ENCODE data around the gene SFXN1. TPM values are rescaled to one million over a fixed set of nuclear protein-coding genes. Genes with fewer than 3 reads are reported as not detected.

SFXN1 gene
- total RNA-seq, 4 donors from 2014 or later = 18.0 to 26.1 (median 21.2) TPM

DNA sequence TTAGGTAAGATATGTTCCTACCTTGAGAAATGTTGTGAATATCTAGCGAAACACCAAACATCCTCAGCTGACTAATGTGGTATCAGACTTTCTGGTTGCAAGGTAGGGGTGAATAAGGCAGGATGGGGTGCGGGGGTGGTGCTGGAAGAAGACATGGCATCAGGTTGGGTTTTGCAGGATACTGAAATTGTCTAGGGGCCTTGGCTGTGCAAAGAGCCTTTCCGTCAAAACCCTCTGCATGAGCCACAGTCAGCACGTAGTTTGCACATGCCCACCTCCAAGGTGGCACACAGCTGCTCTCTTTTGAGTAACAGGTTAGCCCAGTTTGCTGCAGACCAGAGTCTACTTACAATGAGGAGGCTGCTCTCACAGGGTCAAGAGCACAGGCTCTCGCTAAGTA, 42.0 kb downstream of the SFXN1 start:
- no peaks in the 10 kb centered on the region for H3K4me1 ChIP-seq
- no peak overlapping the region for H3K27ac ChIP-seq
- no peak for TF ChIP-seq POLR2AphosphoS5 (IDR thresholded peaks at IDR 0.05)
- no peak for TF ChIP-seq POLR2A (IDR thresholded peaks at IDR 0.05)
- no peak for TF ChIP-seq EP300 (IDR thresholded peaks at IDR 0.05)
- TF ChIP-seq CTCF (IDR thresholded peaks at IDR 0.05) = no peak
- H3K4me3 ChIP-seq = no peak overlapping the region
- H3K27me3 ChIP-seq = no peaks in the 10 kb centered on the region
- H3K9me3 ChIP-seq = no peaks in the 10 kb centered on the region
- H3K36me3 ChIP-seq = peaks cover 2 to 90% of the 10 kb centered on the region in 2 donors
- no peak for ATAC-seq
- WGBS, 2 donors (ENCODE audit: low coverage in 1 of 2) = 92 to 95% methylated on average over 3 to 4 of the region's 5 CpGs

DNA sequence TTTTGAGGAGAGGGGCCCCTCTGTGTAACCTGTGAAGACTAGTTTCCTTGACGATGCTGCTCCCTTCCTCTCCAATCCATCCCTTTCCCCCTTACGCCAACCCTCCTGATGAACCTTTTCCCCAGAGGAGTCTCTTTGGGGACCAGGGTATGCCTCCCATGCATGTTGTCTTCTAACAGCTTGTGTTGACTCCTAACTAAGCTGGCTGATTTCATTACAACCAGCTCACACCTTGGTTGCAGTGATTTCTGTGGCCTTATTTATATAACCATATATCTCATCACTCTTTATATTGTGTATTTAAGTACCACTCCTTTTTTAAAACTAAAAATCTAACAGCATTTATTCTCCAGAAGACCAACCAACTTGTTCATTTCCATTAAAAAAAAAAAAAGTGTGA, 42.5 kb downstream of the SFXN1 start:
- no peaks in the 10 kb centered on the region for H3K27me3 ChIP-seq
- no peak for TF ChIP-seq EP300 (IDR thresholded peaks at IDR 0.05)
- no peak for TF ChIP-seq POLR2AphosphoS5 (IDR thresholded peaks at IDR 0.05)
- TF ChIP-seq CTCF (IDR thresholded peaks at IDR 0.05) = no peak
- TF ChIP-seq POLR2A (IDR thresholded peaks at IDR 0.05) = no peak
- no peak overlapping the region for H3K4me3 ChIP-seq
- 91 to 100% methylated on average over 1 of the region's 2 CpGs for WGBS, 2 donors (ENCODE audit: low coverage in 1 of 2)
- no peaks in the 10 kb centered on the region for H3K4me1 ChIP-seq
- no peak for ATAC-seq
- no peak overlapping the region for H3K27ac ChIP-seq
- no peaks in the 10 kb centered on the region for H3K9me3 ChIP-seq
- H3K36me3 ChIP-seq = peaks cover 2 to 89% of the 10 kb centered on the region in 2 donors

DNA sequence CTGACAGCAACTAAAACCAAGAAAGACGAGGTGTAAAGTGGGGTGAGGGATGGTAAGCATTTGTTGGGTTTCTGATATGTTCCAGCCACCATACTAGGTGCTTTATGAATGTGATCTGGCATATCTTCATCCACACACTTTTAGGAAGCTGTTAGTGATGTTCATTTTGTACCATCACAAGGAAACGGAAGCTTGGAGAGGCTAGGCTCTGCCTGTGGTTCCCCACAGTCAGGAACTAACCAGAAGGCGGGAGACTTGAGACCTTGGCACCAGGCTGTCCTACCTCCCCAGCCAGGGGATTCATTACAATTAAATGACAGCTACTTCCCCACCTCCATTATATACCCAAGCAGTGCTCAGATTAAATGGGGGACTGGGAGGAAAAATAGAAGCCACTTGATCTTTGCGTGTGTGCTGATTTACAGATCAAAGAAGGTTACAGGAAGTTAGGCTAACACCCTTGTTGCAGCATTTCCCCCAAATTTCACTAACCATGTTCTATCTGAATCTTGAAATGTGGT, 43.0 kb downstream of the SFXN1 start:
- no peak for ATAC-seq
- Histone ChIP-seq H3K27ac (no peak overlapping the region), H3K27me3 (no peaks in the 10 kb centered on the region), H3K36me3 (peaks cover 2 to 87% of the 10 kb centered on the region in 2 donors), H3K4me3 (no peak overlapping the region), H3K4me1 (no peaks in the 10 kb centered on the region), H3K9me3 (no peaks in the 10 kb centered on the region)
- WGBS, 2 donors (ENCODE audit: low coverage in 1 of 2) = 85 to 96% methylated on average over 3 of the region's 4 CpGs
- no peak for TF ChIP-seq CTCF (IDR thresholded peaks at IDR 0.05)
- no peak for TF ChIP-seq EP300 (IDR thresholded peaks at IDR 0.05)
- TF ChIP-seq POLR2AphosphoS5 (IDR thresholded peaks at IDR 0.05) = no peak
- TF ChIP-seq POLR2A (IDR thresholded peaks at IDR 0.05) = no peak

DNA sequence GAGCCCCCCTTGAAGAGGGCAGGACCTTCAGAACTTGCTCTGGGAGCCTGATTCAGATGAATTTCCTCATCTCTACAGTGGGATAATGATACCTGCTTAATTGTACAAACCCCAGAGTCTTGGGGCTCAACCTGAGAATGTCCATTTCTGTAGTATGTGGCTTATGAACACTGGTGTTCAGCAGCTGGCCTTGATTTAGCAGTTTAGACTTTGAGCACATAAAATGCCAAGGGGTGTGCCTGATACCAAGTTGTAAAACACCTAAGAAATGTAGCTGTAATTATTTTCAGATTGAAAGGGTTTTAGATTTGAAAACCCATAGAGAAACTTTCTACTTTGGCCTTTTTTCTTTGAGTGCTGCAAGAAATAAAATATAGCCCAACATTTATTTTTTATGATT, 44.9 kb downstream of the SFXN1 start:
- Histone ChIP-seq H3K4me3 (no peak overlapping the region), H3K27me3 (no peaks in the 10 kb centered on the region), H3K9me3 (no peaks in the 10 kb centered on the region), H3K27ac (no peak overlapping the region), H3K36me3 (peaks cover 2 to 87% of the 10 kb centered on the region in 2 donors), H3K4me1 (no peaks in the 10 kb centered on the region)
- ATAC-seq = no peak
- no peak for TF ChIP-seq EP300 (IDR thresholded peaks at IDR 0.05)
- no peak for TF ChIP-seq POLR2AphosphoS5 (IDR thresholded peaks at IDR 0.05)
- TF ChIP-seq POLR2A (IDR thresholded peaks at IDR 0.05) = no peak
- no peak for TF ChIP-seq CTCF (IDR thresholded peaks at IDR 0.05)

DNA sequence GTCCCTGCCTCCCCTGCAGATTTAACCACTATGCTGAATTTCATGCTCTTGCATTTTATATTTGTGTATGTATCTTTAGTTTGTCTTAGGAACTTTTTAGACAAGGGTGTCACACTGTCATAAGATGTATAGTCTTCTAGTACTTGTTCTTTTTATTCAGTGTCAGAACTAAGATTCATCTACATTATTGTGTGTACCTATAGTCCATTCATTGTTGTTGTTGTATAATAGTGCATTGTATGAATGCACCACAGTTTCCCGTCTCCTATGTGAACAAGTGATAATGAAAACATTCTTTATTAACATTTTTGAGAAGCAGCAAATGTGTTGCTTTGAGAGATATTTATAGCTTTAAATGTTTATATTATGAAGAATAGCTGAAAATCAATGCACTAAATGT, 45.9 kb downstream of the SFXN1 start:
- H3K4me3 ChIP-seq = no peak overlapping the region
- no peak for ATAC-seq
- no peak overlapping the region for H3K27ac ChIP-seq
- H3K27me3 ChIP-seq = no peaks in the 10 kb centered on the region
- no peaks in the 10 kb centered on the region for H3K9me3 ChIP-seq
- no peaks in the 10 kb centered on the region for H3K4me1 ChIP-seq
- WGBS, 2 donors (ENCODE audit: low coverage in 1 of 2) = 58 to 73% methylated on average over 1 of the region's 1 CpG
- peaks cover 0 to 87% of the 10 kb centered on the region in 2 donors for H3K36me3 ChIP-seq
- TF ChIP-seq CTCF (IDR thresholded peaks at IDR 0.05) (no peak), POLR2A (IDR thresholded peaks at IDR 0.05) (no peak), EP300 (IDR thresholded peaks at IDR 0.05) (no peak), POLR2AphosphoS5 (IDR thresholded peaks at IDR 0.05) (no peak)
